Hepatocyte (in vitro differentiated cells): ENCODE results near the gene MAP3K5. TPM values are rescaled to one million over a fixed set of nuclear protein-coding genes. Genes with fewer than 3 reads are reported as not detected.

ENCODE experiments used
- DNase-seq: peaks from one replicate; pipeline ENCODE4 v3.0.0-alpha.2; 2016; ENCODE audit warnings: low spot score
- H2AFZ ChIP-seq: fragments of 200-600 bp; sonication (generic); 2 replicates; pipeline ENCODE4 v1.6.0; 2016; ENCODE audit warnings: antibody characterized with exemption, mild to moderate bottlenecking
- H3K27ac ChIP-seq: fragments of 200-600 bp; sonication (generic); 2 replicates; pipeline ENCODE4 v1.5.1; 2016; ENCODE audit warnings: mild to moderate bottlenecking
- H3K27me3 ChIP-seq: fragments of 200-600 bp; sonication (generic); 2 replicates; pipeline ENCODE4 v1.6.1; 2016
- H3K36me3 ChIP-seq: fragments of 200-600 bp; sonication (generic); replicated peaks from 2 replicates; pipeline ENCODE4 v1.5.1; 2016; ENCODE audit warnings: low read depth; ENCODE audit not compliant: insufficient read depth
- H3K4me1 ChIP-seq: fragments of 200-600 bp; sonication (generic); 2 replicates; pipeline ENCODE4 v1.5.1; 2016; ENCODE audit warnings: mild to moderate bottlenecking, moderate library complexity; ENCODE audit not compliant: insufficient read depth
- H3K4me2 ChIP-seq: fragments of 200-600 bp; sonication (generic); 2 replicates; pipeline ENCODE4 v1.6.0; 2016
- H3K4me3 ChIP-seq: fragments of 200-600 bp; sonication (generic); 2 replicates; pipeline ENCODE4 v1.5.1; 2016; ENCODE audit warnings: mild to moderate bottlenecking
- H3K79me2 ChIP-seq: fragments of 200-600 bp; sonication (generic); 2 replicates; pipeline ENCODE4 v1.6.0; 2017; ENCODE audit warnings: mild to moderate bottlenecking
- H3K9me2 ChIP-seq: fragments of 200-600 bp; sonication (generic); replicated peaks from 2 replicates; pipeline ENCODE4 v1.6.0; 2017; ENCODE audit warnings: mild to moderate bottlenecking; ENCODE audit not compliant: insufficient read depth
- H3K9me3 ChIP-seq: fragments of 200-600 bp; sonication (generic); 2 replicates; pipeline ENCODE4 v1.5.1; 2016; ENCODE audit warnings: low read depth, mild to moderate bottlenecking
- H4K20me1 ChIP-seq: fragments of 200-600 bp; sonication (generic); 2 replicates; pipeline ENCODE4 v1.6.0; 2016; ENCODE audit warnings: mild to moderate bottlenecking; ENCODE audit not compliant: insufficient read depth, poor library complexity, severe bottlenecking
- EZH2 ChIP-seq: fragments of 200-600 bp; sonication (generic); IDR thresholded peaks from 2 replicates; pipeline ENCODE4 v1.6.1; 2016; ENCODE audit warnings: antibody characterized with exemption, mild to moderate bottlenecking, borderline replicate concordance
- EZH2phosphoT487 ChIP-seq: fragments of 200-600 bp; sonication (generic); IDR thresholded peaks from one replicate; pipeline ENCODE4 v1.6.1; 2018; ENCODE audit warnings: antibody characterized with exemption, mild to moderate bottlenecking, low read depth, moderate library complexity; ENCODE audit not compliant: unreplicated experiment, severe bottlenecking
- WGBS: methylation state at CpG from one replicate; pipeline ENCODE4 v1.1.6; 2016; ENCODE audit warnings: low lambda C conversion rate; ENCODE audit errors: missing lambda C conversion rate; 5-methylcytosine and 5-hydroxymethylcytosine counted together
- polyA plus RNA-seq: library from polyadenylated mRNA; unstranded; fragments of >200 nt; fragmentation: Nextera tagmentation; extraction: Ambion mirVana; gene quantifications from 2 replicates; pipeline ENCODE4 v1.2.1, GENCODE V29; 2016
- total RNA-seq: library from RNA; depleted of rRNA; stranded (reverse); fragments of >200 nt; gene quantifications from 2 replicates; pipeline ENCODE4 v1.2.3, GENCODE V29; 2014
- TF ChIP-seq, protein P1 (sequence below): fragments of 200-600 bp; sonication (generic); IDR thresholded peaks from 2 replicates; pipeline ENCODE4 v1.5.1; 2016; ENCODE audit warnings: antibody characterized with exemption, mild to moderate bottlenecking; ENCODE audit not compliant: poor library complexity

The MAP3K5 gene
- total and polyA plus RNA-seq, 2 experiments from 2014 or later: 2.2 to 5.9 TPM

DNA sequence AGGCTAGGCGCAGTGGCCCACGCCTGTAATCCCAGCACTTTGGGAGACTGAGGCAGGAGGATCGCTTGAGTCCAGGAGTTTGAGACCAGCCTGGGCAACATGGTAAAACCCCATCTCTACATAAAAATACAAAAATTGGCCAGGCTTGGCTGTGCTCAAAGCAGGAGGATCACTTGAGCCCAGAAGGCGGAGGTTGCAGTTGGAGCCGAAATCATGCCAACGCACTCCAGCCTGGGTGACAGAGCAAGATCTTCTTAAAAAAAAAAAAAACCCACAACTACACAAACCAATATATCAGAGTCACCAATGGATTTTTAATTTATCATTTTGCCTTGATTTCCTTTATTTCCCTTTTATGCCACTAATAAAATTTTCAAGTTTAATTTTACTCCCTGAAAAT lies 9.3 kb downstream of the MAP3K5 start:
- TF ChIP-seq, protein P1, sequence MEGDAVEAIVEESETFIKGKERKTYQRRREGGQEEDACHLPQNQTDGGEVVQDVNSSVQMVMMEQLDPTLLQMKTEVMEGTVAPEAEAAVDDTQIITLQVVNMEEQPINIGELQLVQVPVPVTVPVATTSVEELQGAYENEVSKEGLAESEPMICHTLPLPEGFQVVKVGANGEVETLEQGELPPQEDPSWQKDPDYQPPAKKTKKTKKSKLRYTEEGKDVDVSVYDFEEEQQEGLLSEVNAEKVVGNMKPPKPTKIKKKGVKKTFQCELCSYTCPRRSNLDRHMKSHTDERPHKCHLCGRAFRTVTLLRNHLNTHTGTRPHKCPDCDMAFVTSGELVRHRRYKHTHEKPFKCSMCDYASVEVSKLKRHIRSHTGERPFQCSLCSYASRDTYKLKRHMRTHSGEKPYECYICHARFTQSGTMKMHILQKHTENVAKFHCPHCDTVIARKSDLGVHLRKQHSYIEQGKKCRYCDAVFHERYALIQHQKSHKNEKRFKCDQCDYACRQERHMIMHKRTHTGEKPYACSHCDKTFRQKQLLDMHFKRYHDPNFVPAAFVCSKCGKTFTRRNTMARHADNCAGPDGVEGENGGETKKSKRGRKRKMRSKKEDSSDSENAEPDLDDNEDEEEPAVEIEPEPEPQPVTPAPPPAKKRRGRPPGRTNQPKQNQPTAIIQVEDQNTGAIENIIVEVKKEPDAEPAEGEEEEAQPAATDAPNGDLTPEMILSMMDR: no peak
- TF ChIP-seq EZH2phosphoT487 (no peak), EZH2 (no peak)
- H3K79me2 ChIP-seq: no peaks in the 10 kb centered on the region

DNA sequence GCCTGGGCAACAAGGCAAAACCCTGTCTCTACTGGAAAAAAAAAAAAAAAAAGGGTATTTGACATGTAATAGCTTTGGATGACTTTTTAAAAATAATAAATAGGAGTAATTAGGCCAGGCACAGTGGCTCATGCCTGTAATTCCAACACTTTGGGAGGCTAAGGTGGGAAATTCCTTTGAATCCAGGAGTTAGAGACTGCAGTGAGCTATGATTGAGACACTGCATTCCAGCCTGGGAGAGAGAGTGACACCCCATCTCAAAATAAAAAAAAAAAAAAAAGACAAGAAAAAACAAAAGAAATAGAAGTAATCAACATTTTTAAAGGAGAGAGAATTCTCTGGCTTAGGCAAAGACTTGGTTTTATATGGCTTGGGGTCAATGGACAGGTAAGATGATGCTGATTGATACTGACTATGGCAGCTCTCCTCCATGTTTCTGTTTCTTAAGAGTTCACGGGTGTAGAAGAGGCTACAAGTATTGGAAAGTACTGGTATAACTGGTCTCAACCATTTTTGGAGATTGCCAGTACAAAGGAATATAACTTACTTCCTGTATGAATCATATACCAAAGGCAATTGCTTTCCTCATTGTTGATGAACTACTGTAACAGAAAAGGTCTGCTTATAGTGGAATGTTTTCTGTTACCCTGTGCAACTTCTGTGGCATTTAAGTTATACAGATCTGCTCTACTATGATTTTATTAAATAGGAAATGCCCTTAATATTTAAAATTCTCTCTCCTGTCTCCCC lies 10.1 kb downstream of the MAP3K5 start:
- no peak overlapping the region for H3K27ac ChIP-seq

More for the DNA sequence above, 9.3 kb downstream of the MAP3K5 start:
- Histone ChIP-seq H3K9me3 (no peaks in the 10 kb centered on the region), H4K20me1 (no peaks in the 10 kb centered on the region), H3K27ac (no peak overlapping the region), H2AFZ (no peak overlapping the region), H3K27me3 (no peaks in the 10 kb centered on the region), H3K4me1 (no peaks in the 10 kb centered on the region), H3K4me3 (no peak overlapping the region), H3K4me2 (no peak overlapping the region), H3K9me2 (no peaks in the 10 kb centered on the region), H3K36me3 (no peaks in the 10 kb centered on the region)
- WGBS: 98% methylated on average over 6 of the region's 6 CpGs
- no peak for DNase-seq

DNA sequence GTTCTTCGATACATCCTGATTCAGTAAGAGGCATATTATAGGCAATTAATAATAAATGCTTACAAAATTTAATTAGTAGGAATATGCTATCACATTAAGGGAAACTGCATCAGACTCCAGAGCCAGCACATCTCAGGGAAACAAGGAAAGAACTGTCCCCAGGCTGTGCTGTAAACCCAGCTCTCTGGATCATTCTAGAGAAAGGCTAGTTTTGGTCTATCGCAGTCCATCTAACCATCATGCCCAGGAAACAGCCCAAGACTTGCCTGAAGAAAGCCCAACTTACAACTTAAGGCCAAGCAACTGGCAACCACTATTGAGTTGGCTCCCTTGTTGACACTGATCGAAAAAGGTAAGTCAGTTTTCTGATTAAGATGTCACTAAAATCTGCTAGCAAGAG lies 11.3 kb downstream of the MAP3K5 start:
- H3K4me2 ChIP-seq: no peak overlapping the region
- TF ChIP-seq EZH2phosphoT487 (no peak), EZH2 (no peak)
- TF ChIP-seq, protein P1: no peak
- no peak overlapping the region for H3K4me3 ChIP-seq
- H2AFZ ChIP-seq: no peak overlapping the region
- no peaks in the 10 kb centered on the region for H3K79me2 ChIP-seq
- H3K36me3 ChIP-seq: no peaks in the 10 kb centered on the region
- H3K27ac ChIP-seq: no peak overlapping the region
- H3K9me2 ChIP-seq: no peaks in the 10 kb centered on the region
- no peak for DNase-seq
- no peaks in the 10 kb centered on the region for H4K20me1 ChIP-seq
- 92% methylated on average over 3 of the region's 3 CpGs for WGBS
- H3K4me1 ChIP-seq: no peaks in the 10 kb centered on the region
- no peaks in the 10 kb centered on the region for H3K27me3 ChIP-seq
- no peaks in the 10 kb centered on the region for H3K9me3 ChIP-seq

More for the DNA sequence above, 10.1 kb downstream of the MAP3K5 start:
- Histone ChIP-seq H3K9me3 (no peaks in the 10 kb centered on the region), H3K4me1 (no peaks in the 10 kb centered on the region), H3K4me3 (no peak overlapping the region), H4K20me1 (no peaks in the 10 kb centered on the region), H3K79me2 (no peaks in the 10 kb centered on the region), H2AFZ (no peak overlapping the region), H3K36me3 (no peaks in the 10 kb centered on the region), H3K27me3 (no peaks in the 10 kb centered on the region), H3K9me2 (no peaks in the 10 kb centered on the region), H3K4me2 (no peak overlapping the region)
- WGBS: 81% methylated on average over 1 of the region's 1 CpG
- no peak for TF ChIP-seq EZH2
- TF ChIP-seq, protein P1: no peak
- DNase-seq: no peak
